HG03196 (cell line): ENCODE results near the gene MRO.
"Not testable (repeated sequence)": the region's sequence is repeated elsewhere in the genome, so short reads cannot be mapped to it uniquely, and the experiment has no call there.

Source experiments
- ATAC-seq: cut with Tn5 transposase; IDR thresholded peaks from one replicate; pipeline ENCODE4 v1.9.1; 2021; ENCODE audit not compliant: unreplicated experiment

The MRO gene

GRCh38 chr18:50836521-50836957 is 16.7 kb upstream of the MRO start:
- ATAC-seq = no peak

GRCh38 chr18:50833496-50833895 is 13.7 kb upstream of the MRO start:
- ATAC-seq = not testable (repeated sequence)

- no peak for ATAC-seq
Measured at GRCh38 chr18:50832754-50833153, 12.9 kb upstream of the MRO start.

- ATAC-seq = no peak
Measured at GRCh38 chr18:50830544-50830943, 10.7 kb upstream of the MRO start.

GRCh38 chr18:50829644-50830043 is 9.8 kb upstream of the MRO start:
- ATAC-seq = no peak

- ATAC-seq = no peak
Measured at GRCh38 chr18:50826027-50826426, 6.2 kb upstream of the MRO start.

GRCh38 chr18:50825621-50826020 is 5.8 kb upstream of the MRO start:
- no peak for ATAC-seq

GRCh38 chr18:50822756-50823155 is 2.9 kb upstream of the MRO start:
- no peak for ATAC-seq

- no peak for ATAC-seq
Measured at GRCh38 chr18:50820901-50821520, 1.2 kb upstream of the MRO start.

GRCh38 chr18:50819027-50819727 is 639 bp downstream of the MRO start:
- no peak for ATAC-seq

GRCh38 chr18:50816419-50817166 is 3.2 kb downstream of the MRO start:
- peak; percentile 54 for ATAC-seq

- ATAC-seq = no peak
Measured at GRCh38 chr18:50814395-50814794, 5.4 kb downstream of the MRO start.

GRCh38 chr18:50813353-50813752 is 6.5 kb downstream of the MRO start:
- ATAC-seq = no peak

- no peak for ATAC-seq
Measured at GRCh38 chr18:50812834-50813233, 7.0 kb downstream of the MRO start.

GRCh38 chr18:50807176-50807575 is 12.6 kb downstream of the MRO start:
- ATAC-seq = no peak

- no peak for ATAC-seq
Measured at GRCh38 chr18:50806208-50806616, 13.6 kb downstream of the MRO start.

GRCh38 chr18:50805732-50806131 is 14.1 kb downstream of the MRO start:
- no peak for ATAC-seq

GRCh38 chr18:50803592-50803991 is 16.2 kb downstream of the MRO start:
- ATAC-seq = no peak

- ATAC-seq = no peak
Measured at GRCh38 chr18:50802141-50802540, 17.7 kb downstream of the MRO start.

GRCh38 chr18:50797142-50797541 is 22.7 kb downstream of the MRO start:
- ATAC-seq = no peak

GRCh38 chr18:50796495-50796894 is 23.3 kb downstream of the MRO start:
- no peak for ATAC-seq
